GM18502 (cell line): ENCODE data around the gene CHCT1.

Experiments
- ATAC-seq: cut with Tn5 transposase; IDR thresholded peaks from one replicate; pipeline ENCODE4 v1.9.1; 2021; ENCODE audit warnings: mild to moderate bottlenecking; ENCODE audit not compliant: unreplicated experiment, poor library complexity

Gene CHCT1

DNA sequence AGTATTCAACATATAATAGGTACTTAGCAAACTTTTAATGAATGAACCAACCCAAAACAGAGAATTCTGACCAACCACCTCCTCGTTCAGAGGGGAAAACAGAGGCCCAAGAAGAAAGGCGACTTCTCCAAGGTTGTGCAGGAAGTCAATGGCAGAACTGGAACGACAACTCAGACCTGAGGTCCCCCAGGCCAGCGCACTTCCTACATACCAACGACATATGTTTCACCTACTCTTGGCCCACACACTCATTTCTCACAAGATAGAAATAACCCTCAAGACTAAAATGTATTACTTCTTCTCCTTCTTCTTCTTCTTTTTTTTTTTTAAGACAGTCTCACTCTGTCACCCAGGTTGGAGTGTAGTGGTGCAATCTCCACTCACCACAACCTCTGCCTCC is 14.4 kb downstream of the CHCT1 start:
- ATAC-seq: no peak

DNA sequence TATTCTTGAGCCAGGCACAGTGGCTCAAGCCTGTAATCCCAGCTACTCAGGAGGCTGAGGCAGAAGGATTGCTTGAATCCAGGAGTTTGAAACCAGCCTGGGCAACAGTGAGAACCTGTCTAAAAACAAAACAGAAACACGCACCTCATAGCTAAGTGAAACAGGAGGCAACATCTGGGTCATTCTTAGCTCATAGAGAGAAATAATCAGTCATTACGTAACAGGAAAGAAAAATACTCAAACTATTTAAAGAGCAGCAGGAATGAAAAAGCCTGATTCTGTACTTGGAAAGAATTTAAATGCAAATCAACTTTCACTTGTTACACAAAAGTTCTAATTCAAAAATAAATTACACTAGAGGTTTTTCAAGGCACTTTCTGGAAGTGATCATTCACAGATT is 17.2 kb downstream of the CHCT1 start:
- no peak for ATAC-seq

DNA sequence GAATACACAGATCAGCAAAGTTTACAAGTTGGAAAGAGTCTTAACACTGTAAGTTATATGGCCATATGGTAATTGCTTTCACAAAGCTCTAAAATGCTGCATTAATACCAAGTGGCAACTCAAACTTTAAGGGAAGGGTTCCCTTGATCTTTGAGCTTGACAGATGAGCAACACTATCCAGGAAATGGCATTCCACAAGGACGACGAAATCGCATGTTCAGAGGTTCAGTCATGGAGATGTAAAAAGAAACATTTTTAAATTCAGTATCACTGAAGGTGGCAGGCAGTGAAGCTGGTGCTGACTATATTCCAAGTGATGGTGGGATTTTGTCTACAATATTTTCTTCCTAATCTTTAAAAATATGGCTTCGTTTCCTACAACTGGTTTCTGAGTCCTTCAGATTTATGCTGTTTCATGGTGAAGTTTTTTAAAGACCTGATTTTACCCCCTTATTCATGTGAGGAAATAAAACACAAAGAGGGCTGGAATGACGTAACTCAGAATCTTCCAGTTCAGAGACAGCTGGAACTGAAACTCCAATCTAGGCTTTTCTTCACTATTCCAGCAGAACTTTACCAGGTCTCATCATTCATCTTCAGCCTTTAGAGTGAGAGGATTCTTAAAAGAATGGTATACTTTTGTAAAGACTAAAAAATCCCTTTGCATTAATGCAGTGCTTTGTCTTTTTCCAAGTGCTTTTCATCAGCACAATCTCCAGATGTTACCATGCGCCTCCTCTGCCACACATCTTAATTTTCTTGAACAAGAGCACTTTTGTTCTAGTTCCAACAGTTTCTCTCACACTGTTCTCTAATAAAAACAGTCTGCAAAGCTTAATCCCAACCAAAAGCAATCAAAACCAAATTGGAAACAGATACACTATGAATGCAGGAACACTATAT is 20.2 kb downstream of the CHCT1 start:
- no peak for ATAC-seq

DNA sequence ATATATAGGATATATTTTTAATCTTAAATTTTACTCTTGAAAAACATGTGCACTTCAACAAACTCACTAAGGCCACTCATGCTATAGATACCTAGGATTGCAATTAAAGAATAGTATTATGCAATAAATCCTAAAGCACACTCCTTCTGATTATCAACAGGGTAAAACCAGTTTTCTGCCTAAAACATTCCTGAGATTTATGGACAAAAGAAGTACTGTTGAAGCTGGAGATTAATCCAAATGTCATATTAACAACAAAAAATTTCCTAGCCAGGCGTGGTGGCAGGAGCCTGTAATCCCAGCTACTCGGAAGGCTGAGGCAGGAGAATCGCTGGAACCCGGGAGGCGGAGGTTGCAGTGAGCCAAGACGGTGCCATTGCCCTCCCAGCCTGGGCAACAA is 21.4 kb downstream of the CHCT1 start:
- ATAC-seq: no peak

DNA sequence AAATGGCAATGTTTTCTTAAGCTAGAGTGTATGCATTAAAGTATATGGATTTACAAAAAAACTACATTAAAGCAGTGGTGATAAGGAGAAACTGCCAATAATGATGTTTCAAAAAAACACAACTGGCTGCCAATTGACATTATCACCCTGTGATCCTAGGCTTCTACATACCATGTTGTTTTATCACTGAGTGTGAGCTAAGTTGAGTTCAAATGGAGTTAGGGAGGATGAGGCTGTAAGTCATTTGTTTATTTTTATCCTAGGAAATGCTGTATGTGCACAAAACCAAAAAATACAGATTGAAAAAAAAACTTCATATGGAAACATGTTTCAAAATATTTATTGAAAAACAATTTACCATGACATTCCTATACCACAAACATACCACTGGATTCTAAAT is 22.9 kb downstream of the CHCT1 start:
- no peak for ATAC-seq

DNA sequence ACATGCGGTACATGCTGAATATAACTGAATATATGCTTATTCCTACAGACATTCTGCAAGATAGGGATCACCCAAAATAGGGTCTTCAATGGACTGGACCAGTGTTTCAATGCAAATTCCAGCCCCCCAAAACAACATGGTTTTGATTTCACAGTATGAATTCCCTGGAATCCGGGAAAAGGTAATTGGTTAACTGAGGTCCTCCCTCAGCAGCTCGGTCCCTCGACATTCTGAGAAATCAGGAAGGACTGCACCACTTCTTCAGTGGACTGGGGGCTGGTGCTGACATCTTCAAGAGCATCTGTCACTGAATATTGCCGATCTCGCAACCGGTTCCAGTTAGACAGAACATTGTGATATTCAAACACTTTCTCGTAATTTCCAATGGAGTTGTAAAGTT is 25.1 kb downstream of the CHCT1 start:
- no peak for ATAC-seq

DNA sequence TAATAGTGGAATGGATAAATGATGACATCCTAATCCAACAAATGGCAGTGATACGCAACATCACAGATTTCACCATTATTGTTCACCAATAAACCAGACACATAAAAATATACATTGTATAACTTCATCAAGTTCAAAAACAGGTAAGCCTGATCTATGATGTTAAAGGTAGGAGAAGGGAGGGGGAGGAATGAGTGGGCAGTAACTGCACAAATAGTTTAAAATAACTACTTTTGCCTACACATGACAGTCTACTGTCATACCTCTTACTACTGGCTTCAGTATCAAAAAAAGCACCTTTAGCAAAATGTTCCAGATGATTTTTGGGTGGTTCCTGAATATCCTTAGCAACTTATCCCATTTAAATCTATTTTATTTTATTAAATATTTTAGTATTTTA is 28.8 kb downstream of the CHCT1 start:
- no peak for ATAC-seq

DNA sequence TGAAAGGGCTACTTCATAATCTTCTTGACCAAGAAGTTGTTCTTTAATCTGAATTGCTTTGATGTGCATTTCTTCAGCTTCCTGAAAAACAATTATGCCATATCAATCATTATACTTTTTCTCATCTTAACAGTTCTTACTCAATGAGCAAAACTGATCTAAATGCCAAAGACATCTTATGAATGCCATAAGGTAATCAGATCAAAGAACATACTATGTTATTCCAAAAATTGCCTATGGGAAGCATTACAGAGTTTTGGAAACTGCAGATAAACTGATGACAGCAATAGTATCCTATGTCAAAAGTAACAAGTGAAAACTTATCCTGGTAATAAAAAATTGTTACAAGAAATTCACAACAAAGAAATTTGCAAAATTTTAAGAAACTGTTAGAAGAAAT is 29.7 kb downstream of the CHCT1 start:
- ATAC-seq: no peak

DNA sequence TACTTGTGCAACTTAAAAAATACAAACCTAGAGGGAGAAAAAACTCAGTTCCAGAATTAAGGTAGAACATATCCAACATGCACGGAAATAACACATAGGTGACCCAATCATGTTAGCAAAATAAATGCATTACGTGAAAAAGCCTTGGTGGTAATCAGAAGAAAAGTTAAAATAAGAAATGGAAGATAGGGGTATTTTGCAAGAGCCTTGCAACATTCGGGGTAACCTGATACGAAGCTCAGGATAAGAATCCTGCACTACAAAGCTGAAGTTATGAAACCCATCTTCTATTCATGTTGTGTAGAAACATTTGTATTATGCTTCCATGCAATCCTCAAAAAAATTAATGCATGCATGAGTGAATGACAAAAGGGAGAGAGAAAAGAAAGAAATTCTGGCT is 33.1 kb downstream of the CHCT1 start:
- ATAC-seq: no peak

DNA sequence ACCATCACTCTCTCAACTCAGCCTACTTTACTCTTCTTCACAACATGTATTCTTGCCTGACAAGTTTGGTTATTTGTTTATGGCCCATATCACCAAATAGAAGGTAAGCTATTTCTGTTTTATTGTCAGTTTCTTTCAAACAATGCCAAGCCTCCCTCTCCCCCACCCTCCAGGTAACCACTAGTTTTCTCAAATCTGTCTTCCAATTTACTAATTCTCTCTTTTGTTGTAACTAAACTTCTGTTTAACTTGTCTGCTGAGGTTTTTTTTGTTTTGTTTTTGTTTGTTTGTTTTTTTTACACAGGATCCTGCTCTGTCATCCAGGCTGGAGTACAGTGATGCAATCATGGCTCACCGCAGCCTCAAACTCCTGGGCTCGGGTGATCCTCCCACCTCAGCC is 34.9 kb downstream of the CHCT1 start:
- no peak for ATAC-seq

DNA sequence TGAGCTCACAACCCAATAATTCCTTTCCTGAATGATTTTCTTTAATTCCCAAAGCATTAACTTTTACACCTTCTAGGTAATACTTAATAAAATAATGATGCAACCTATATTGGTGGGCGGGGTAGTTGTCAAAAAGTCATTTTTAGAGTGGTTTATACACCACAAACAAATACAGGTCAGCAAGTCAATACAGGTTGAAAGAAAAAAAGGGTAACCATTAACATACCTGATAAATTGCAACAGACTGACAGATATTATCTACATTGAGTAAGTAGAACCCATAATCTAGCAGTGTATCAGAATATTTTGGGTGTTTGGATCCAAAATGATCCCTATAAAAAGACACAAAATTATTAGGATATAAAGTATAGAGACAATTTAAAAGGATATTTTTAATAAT is 39.3 kb downstream of the CHCT1 start:
- ATAC-seq: no peak

DNA sequence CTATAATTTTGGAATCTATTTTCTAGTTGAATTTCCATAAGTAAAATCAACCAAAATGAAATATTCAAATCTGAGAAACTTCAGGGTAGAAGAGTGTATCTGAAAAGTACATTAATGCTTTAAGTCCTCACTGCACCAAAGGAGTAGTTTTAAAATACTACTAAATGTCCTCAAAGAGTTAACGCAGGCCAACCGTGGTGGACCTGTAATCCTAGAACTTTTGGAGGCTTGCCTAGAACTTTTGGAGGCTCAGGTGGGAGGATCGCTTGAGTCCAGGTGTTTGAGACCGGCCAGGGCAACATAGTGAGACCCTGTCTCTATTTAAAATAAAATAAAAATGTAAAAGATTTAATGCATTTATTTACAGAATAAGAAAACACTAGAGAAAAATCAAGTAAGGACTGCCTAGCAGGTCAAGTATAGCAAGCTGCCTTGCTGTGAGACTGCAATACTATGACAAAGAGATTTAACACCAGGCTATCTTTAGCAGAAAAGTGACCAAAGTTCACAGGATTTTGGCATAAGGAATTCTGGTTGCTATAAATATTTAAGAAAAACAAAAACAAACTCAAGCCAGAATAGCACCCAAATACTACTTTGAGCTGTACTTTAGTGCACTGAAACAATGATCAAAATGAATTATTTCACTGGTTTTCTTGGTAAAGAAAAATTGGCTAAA is 41.0 kb downstream of the CHCT1 start:
- no peak for ATAC-seq

DNA sequence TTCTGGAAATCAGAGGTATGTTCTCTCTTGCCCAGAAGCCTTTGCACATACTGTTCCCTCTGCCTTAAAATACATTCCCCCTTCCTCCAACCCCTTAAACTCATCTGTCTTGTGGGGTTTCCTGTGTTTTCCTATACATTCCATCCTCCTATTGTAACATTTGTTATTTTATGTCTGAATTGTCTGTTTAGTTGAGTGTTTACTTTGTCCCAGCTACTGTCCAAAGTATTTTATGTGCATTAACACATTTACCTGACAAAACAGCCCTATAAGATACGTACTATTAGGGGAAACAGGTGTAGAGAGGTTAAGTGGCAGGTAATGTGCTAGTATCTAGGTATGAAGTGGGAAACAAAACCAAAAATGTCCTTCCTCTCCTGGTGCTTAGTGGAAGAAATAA is 42.1 kb downstream of the CHCT1 start:
- ATAC-seq: no peak

DNA sequence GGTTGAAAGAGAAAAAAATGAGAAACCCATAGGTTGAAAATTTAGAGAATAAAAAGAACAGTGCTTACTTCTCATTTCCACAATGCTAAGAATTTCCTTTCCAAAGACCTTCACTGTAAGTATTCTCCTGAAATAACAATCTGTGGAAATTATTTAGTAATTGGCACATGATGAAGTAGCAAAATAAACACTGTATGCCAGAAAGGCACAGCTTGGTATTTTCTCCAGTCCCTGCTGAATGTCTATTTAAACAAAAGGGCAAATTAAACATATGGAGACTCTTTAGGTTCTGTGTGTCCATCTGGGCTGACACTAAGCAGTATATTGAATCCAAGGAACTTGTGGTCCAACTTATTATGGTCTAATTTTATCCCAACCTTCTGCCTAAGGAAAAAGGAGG is 46.1 kb downstream of the CHCT1 start:
- ATAC-seq: no peak

DNA sequence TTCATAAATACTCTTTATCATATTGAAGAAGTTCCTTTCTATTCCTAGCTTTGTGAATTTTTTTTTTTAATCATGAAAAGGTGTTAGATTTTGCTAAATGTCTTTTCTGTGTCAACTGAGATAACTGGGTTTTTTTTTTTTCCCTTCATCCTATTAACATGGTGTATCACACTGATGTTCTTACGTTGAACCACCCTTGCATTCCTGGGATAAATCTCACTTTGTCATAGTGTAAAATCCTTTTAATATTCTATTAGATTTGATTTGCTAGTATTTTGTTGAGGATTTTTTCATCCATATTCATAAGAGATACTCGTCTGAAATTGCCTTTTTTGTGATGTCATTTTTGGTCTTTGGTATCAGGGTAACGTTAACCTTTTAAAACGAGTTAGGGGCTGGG is 49.2 kb downstream of the CHCT1 start:
- ATAC-seq: no peak

DNA sequence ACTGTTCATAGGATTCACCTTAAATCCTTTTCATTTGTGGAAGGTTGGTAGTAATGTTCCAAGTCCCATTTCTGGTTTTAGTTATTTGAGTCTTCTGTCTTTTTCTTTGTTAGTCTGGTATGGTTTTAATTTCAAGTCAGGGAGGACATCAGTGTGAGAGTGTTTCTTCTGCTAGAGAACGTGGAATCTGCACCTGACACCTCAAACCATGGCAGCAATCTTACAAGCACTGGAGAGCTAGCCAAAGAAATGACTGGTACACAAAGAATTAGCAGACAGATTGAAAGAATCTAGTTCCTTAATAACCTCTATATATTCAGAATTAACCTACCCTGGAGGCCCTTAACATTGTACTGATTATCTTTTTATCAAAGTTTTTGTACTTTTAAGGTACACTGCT is 50.2 kb downstream of the CHCT1 start:
- ATAC-seq: no peak

DNA sequence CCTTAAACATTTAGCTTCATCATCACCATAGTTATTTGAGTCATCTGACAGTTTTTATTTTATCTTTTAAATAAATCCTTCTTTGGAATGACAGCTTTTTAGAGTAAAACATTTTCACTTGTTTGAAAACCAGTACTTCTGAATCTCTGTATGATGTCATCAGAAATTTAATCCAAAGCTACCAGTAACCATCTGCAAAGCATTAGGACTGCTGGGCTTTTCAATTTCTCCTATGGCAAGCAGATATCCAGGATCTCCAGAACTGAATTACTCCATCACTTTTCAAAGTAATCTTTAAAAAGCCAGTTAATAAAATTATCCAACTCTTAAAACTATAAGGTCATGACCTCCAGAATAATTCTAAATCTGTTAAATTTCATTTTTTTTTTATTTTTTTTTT is 51.5 kb downstream of the CHCT1 start:
- ATAC-seq: no peak
